H1 (cell line): ENCODE data around the gene IRGQ. TPM values are rescaled to one million over a fixed set of nuclear protein-coding genes. Genes with fewer than 3 reads are reported as not detected.

Experiments
- CTCF ChIA-PET: fragments of 300-600 bp; sonication (Branson Sonifier 250); formaldehyde crosslinking; loops from one replicate; lab custom pipeline; 2021; ENCODE audit not compliant: partially characterized antibody; lab: Charles Lee
- POLR2A ChIA-PET: fragments of 300-600 bp; sonication (Branson Sonifier 250); formaldehyde crosslinking; loops from one replicate; lab custom pipeline; 2021; ENCODE audit warnings: inconsistent platforms; ENCODE audit not compliant: partially characterized antibody; lab: Charles Lee
- DNase-seq, 2 experiments: peaks; one replicate each; pipeline versions ENCODE4 v3.0.0 to v3.0.0-alpha.2; 2010 to 2022; ENCODE audit warnings: low spot score in 2 of 2, low read depth in 1 of 2, mixed read lengths in 1 of 2
- FAIRE-seq: peaks from 2 replicates; lab custom pipeline; 2011; peaks lifted over from hg19 to GRCh38; lab: Jason Lieb, UNC
- H2AFZ ChIP-seq: 2 replicates; pipeline ENCODE4 v1.8.1; 2012; ENCODE audit warnings: low read length, inconsistent platforms
- H2AK5ac ChIP-seq: 2 replicates; pipeline ENCODE4 v1.6.1; 2013; ENCODE audit warnings: low read depth, low read length
- H2BK120ac ChIP-seq: replicated peaks from 2 replicates; pipeline ENCODE3; 2013; ENCODE audit warnings: low read depth, low read length, inconsistent platforms
- H2BK12ac ChIP-seq: 2 replicates; pipeline ENCODE4 v1.6.1; 2013; ENCODE audit warnings: low read depth, low read length
- H2BK15ac ChIP-seq: 2 replicates; pipeline ENCODE4 v1.6.1; 2013; ENCODE audit warnings: low read length
- H2BK20ac ChIP-seq: 2 replicates; pipeline ENCODE4 v1.6.1; 2013; ENCODE audit warnings: low read length
- H2BK5ac ChIP-seq: 2 replicates; pipeline ENCODE4 v1.6.1; 2013; ENCODE audit warnings: low read depth, low read length
- H3K14ac ChIP-seq: 2 replicates; pipeline ENCODE4 v1.6.1; 2013; ENCODE audit warnings: inconsistent platforms; ENCODE audit not compliant: insufficient read length
- H3K18ac ChIP-seq: 2 replicates; pipeline ENCODE4 v1.6.1; 2013; ENCODE audit warnings: low read length; ENCODE audit errors: extremely low read depth
- H3K23ac ChIP-seq: 2 replicates; pipeline ENCODE4 v1.6.1; 2013; ENCODE audit warnings: inconsistent platforms; ENCODE audit not compliant: insufficient read length
- H3K23me2 ChIP-seq: 2 replicates; pipeline ENCODE4 v1.6.1; 2013; ENCODE audit warnings: low read depth, low read length
- H3K27ac ChIP-seq: 2 replicates; pipeline ENCODE4 v1.6.1; 2011; ENCODE audit warnings: low read depth, low read length, inconsistent platforms
- H3K27me3 ChIP-seq, 4 experiments: replicated peaks in 1 of 4; 1 replicate in 1 of 4; 2 replicates in 3 of 4; pipeline versions ENCODE4 v1.6.1 to v1.8.1; 2011 to 2013; ENCODE audit warnings: low read length in 3 of 4, mild to moderate bottlenecking in 3 of 4, inconsistent platforms in 2 of 4, mixed read lengths in 2 of 4, moderate library complexity in 1 of 4; ENCODE audit not compliant: control insufficient read depth in 3 of 4, insufficient read depth in 3 of 4; ENCODE audit errors: extremely low read depth in 1 of 4
- H3K36me3 ChIP-seq, 4 experiments: 2 replicates each; pipeline versions ENCODE4 v1.6.1 to v1.8.1; 2011 to 2013; ENCODE audit warnings: mild to moderate bottlenecking in 4 of 4, low read length in 3 of 4, moderate library complexity in 2 of 4, control low read depth in 1 of 4, inconsistent platforms in 1 of 4; ENCODE audit not compliant: insufficient read depth in 4 of 4, control insufficient read depth in 2 of 4
- H3K4ac ChIP-seq: replicated peaks from 2 replicates; pipeline ENCODE3; 2013; ENCODE audit warnings: low read length, low read depth, mixed read lengths, inconsistent platforms; ENCODE audit not compliant: insufficient read length
- H3K4me1 ChIP-seq, 4 experiments: replicated peaks in 1 of 4; 1 replicate in 1 of 4; 2 replicates in 3 of 4; pipeline versions ENCODE4 v1.6.1 to v1.8.1; 2011 to 2013; ENCODE audit warnings: low read length in 3 of 4, inconsistent platforms in 2 of 4, mixed read lengths in 1 of 4; ENCODE audit not compliant: insufficient read depth in 4 of 4, control insufficient read depth in 3 of 4
- H3K4me2 ChIP-seq, 2 experiments: 2 replicates each; pipeline versions ENCODE4 v1.6.1 to v1.8.1; 2011 to 2013; ENCODE audit warnings: low read depth in 2 of 2, low read length in 2 of 2, control low read depth in 1 of 2, inconsistent platforms in 1 of 2, mild to moderate bottlenecking in 1 of 2; ENCODE audit not compliant: insufficient read depth in 1 of 2
- H3K4me3 ChIP-seq, 4 experiments: fragments of 200-600, 300-600 bp in 1 of 4; sonication (generic), shearing (Covaris generic), sonication (Bioruptor Twin) in 1 of 4; 2 replicates each; pipeline versions ENCODE4 v1.5.1 to v1.8.1; 2011 to 2016; ENCODE audit warnings: low read length in 4 of 4, low read depth in 3 of 4, control low read depth in 2 of 4, inconsistent platforms in 2 of 4, mild to moderate bottlenecking in 2 of 4, mixed read lengths in 1 of 4, moderate library complexity in 1 of 4; ENCODE audit not compliant: insufficient read depth in 2 of 4; ENCODE audit errors: extremely low read depth in 1 of 4
- H3K56ac ChIP-seq: replicated peaks from 2 replicates; pipeline ENCODE3; 2013; ENCODE audit warnings: low read depth, mild to moderate bottlenecking, mixed read lengths, low read length, inconsistent platforms; ENCODE audit not compliant: insufficient read length
- H3K79me1 ChIP-seq: 2 replicates; pipeline ENCODE4 v1.6.1; 2013; ENCODE audit warnings: low read depth, low read length, control low read depth
- H3K79me2 ChIP-seq, 2 experiments: 2 replicates each; pipeline versions ENCODE4 v1.6.1 to v1.8.1; 2012 to 2013; ENCODE audit warnings: low read length in 2 of 2, mild to moderate bottlenecking in 2 of 2, inconsistent platforms in 1 of 2; ENCODE audit not compliant: insufficient read depth in 2 of 2, control insufficient read depth in 1 of 2
- H3K9ac ChIP-seq, 4 experiments: replicated peaks in 1 of 4; 1 replicate in 1 of 4; 2 replicates in 3 of 4; pipeline versions ENCODE4 v1.6.1 to v1.8.1; 2011 to 2013; ENCODE audit warnings: low read depth in 3 of 4, low read length in 3 of 4, control low read depth in 2 of 4, mild to moderate bottlenecking in 2 of 4, moderate library complexity in 2 of 4, inconsistent platforms in 1 of 4; ENCODE audit errors: extremely low read depth in 1 of 4
- H3K9me3 ChIP-seq, 2 experiments: 2 replicates each; pipeline versions ENCODE4 v1.6.1 to v1.8.1; 2012 to 2013; ENCODE audit warnings: mild to moderate bottlenecking in 2 of 2, moderate library complexity in 2 of 2, control low read depth in 1 of 2, inconsistent platforms in 1 of 2, low read depth in 1 of 2, low read length in 1 of 2, mixed read lengths in 1 of 2; ENCODE audit not compliant: insufficient read depth in 2 of 2
- H4K20me1 ChIP-seq, 2 experiments: replicated peaks in 1 of 2; 2 replicates each; pipeline versions ENCODE3 to v1.8.1; 2011 to 2013; ENCODE audit warnings: inconsistent platforms in 2 of 2, low read length in 2 of 2, mild to moderate bottlenecking in 1 of 2; ENCODE audit not compliant: insufficient read depth in 2 of 2, control insufficient read depth in 1 of 2
- H4K5ac ChIP-seq: 2 replicates; pipeline ENCODE4 v1.6.1; 2013; ENCODE audit warnings: low read length, low read depth, mixed read lengths, inconsistent platforms; ENCODE audit not compliant: insufficient read length
- H4K8ac ChIP-seq: 2 replicates; pipeline ENCODE4 v1.8.0; 2013; ENCODE audit warnings: mild to moderate bottlenecking, moderate library complexity, low read length, inconsistent platforms; ENCODE audit not compliant: insufficient read depth; ENCODE audit errors: extremely low read depth
- H4K91ac ChIP-seq: replicated peaks from 2 replicates; pipeline ENCODE3; 2013; ENCODE audit warnings: low read length, mixed read lengths, inconsistent platforms; ENCODE audit not compliant: insufficient read length
- ASH2L ChIP-seq: fragments of 200-600, 300-600 bp; sonication (generic); IDR thresholded peaks from one replicate; pipeline ENCODE4 v1.7.1; 2017; ENCODE audit warnings: low read length
- BCL11A ChIP-seq, 2 experiments: IDR thresholded peaks; one replicate each; pipeline ENCODE4 v1.6.1; 2011; ENCODE audit warnings: low read depth in 2 of 2, low read length in 2 of 2, mild to moderate bottlenecking in 2 of 2
- GABPA ChIP-seq: IDR thresholded peaks from 2 replicates; pipeline ENCODE4 v1.6.1; 2011; ENCODE audit warnings: mild to moderate bottlenecking, low read length, moderate library complexity, borderline replicate concordance; ENCODE audit not compliant: insufficient read depth
- MAFK ChIP-seq: IDR thresholded peaks from 2 replicates; pipeline ENCODE4 v1.6.1; 2012; ENCODE audit warnings: low read depth, mild to moderate bottlenecking, improper control_type of control experiment, low read length
- NRF1 ChIP-seq: IDR thresholded peaks from 2 replicates; pipeline ENCODE4 v1.6.1; 2011; ENCODE audit warnings: mild to moderate bottlenecking, low read depth, low read length, improper control_type of control experiment
- POLR2A ChIP-seq, 2 experiments: IDR thresholded peaks; 1 replicate in 1 of 2; 2 replicates in 1 of 2; pipeline ENCODE4 v1.6.1; 2011; ENCODE audit warnings: low read depth in 2 of 2, low read length in 2 of 2, mild to moderate bottlenecking in 2 of 2; ENCODE audit errors: control extremely low read depth in 1 of 2
- POLR2AphosphoS5 ChIP-seq: IDR thresholded peaks from 2 replicates; pipeline ENCODE4 v1.6.1; 2011; ENCODE audit warnings: low read depth, low read length
- WGBS, 2 experiments: shearing (Covaris generic) in 1 of 2; methylation state at CpG; one replicate each; pipeline versions ENCODE4 v1.1.6 to v1.1.7; 2013 to 2015; ENCODE audit warnings: low lambda C conversion rate in 2 of 2, mixed read lengths in 2 of 2, inconsistent platforms in 1 of 2, low coverage in 1 of 2, missing lambda C conversion rate in 1 of 2; ENCODE audit not compliant: insufficient replicate concordance in 2 of 2, insufficient coverage in 1 of 2, insufficient read length in 1 of 2; ENCODE audit errors: extremely low coverage in 1 of 2, missing lambda C conversion rate in 1 of 2; 5-methylcytosine and 5-hydroxymethylcytosine counted together
- polyA plus RNA-seq, 7 experiments: library from polyadenylated mRNA; depleted of rRNA in 3 of 7; stranded (reverse) in 5 of 7; unstranded in 2 of 7; fragments of >200 nt in 5 of 7; fragments of 200-250 nt in 2 of 7; gene quantifications; 1 replicate in 5 of 7; 2 replicates in 1 of 7; 4 replicates in 1 of 7; pipeline versions ENCODE4 v1.2.1 to v1.2.3, GENCODE V29; 2011 to 2013; ENCODE audit warnings: missing spikeins in 2 of 7, mixed read lengths in 2 of 7
- total RNA-seq: library from RNA; stranded (reverse); fragmentation: NEBNext Ultra II Directional; extraction: Animal tissue kit (Norgen Biotek cat#: 25700); gene quantifications from 2 replicates; pipeline ENCODE4 v1.2.1, GENCODE V29; 2021

The IRGQ gene
- total and polyA plus RNA-seq, 2 of the 8 experiments (the other 6 are each of a cell fraction or from before 2014, with no cell fraction given) = 16.0 to 42.9 TPM

- FAIRE-seq (no peak), DNase-seq (no peak)
- CTCF ChIA-PET = interaction anchor here (0.6 to 1.3 kb wide), 4 partner anchors 22 to 171 kb away, joined by 3 to 4 read pairs (median 4); no protein-coding TSS in a partner anchor
- peak overlapping the region; percentile 43 for H3K56ac ChIP-seq
- H2BK5ac ChIP-seq = peak overlapping the region; percentile 97
- H3K4me2 ChIP-seq = peak overlapping the region; percentile 89 to 96
- no peak overlapping the region for H3K14ac ChIP-seq
- H3K4me1 ChIP-seq = peaks cover 6 to 16% (median 10%) of the 10 kb centered on the region in 4 experiments
- H2AFZ ChIP-seq = no peak overlapping the region
- peak overlapping the region; percentile 11 for H4K5ac ChIP-seq
- peak overlapping the region; percentile 7 for H4K91ac ChIP-seq
- peak overlapping the region; percentile 17 for H4K8ac ChIP-seq
- H3K36me3 ChIP-seq = no peaks in the 10 kb centered on the region
- H2BK120ac ChIP-seq = no peak overlapping the region
- peak overlapping the region in 3 of 4 experiments; percentile 96 to 97 (median 96); a peak in 6 of 7 replicates for H3K9ac ChIP-seq
- peaks cover 0 to 3% of the 10 kb centered on the region in 2 experiments for H4K20me1 ChIP-seq
- POLR2A ChIA-PET = interaction anchor here (1.1 kb wide), 1 partner anchor 23 kb away, joined by 3 read pairs; no protein-coding TSS in a partner anchor
- no peak overlapping the region for H2BK20ac ChIP-seq
- no peak overlapping the region for H2BK15ac ChIP-seq
- 53% methylated on average over 22 of the region's 23 CpGs; no CpG with 5 or more reads in 1 of the 2 experiments for WGBS, 2 experiments
- H3K23me2 ChIP-seq = peaks cover 10% of the 10 kb centered on the region
- H3K79me2 ChIP-seq = peaks cover 0 to 11% of the 10 kb centered on the region in 2 experiments; a peak in 2 of 4 replicates
- peak overlapping the region; percentile 51 for H3K18ac ChIP-seq
- peaks cover 2% of the 10 kb centered on the region for H3K79me1 ChIP-seq
- H3K23ac ChIP-seq = no peak overlapping the region
- peak overlapping the region; percentile 69 to 81 (median 76) for H3K4me3 ChIP-seq
- H3K4ac ChIP-seq = peak overlapping the region; percentile 63
- H2BK12ac ChIP-seq = no peak overlapping the region
- peak; percentile 8 to 43; a peak in 2 of 3 replicates for TF ChIP-seq POLR2A (IDR thresholded peaks at IDR 0.05; ENCODE audit: control extremely low read depth in 1 of 2, low read depth in 2 of 2, low read length in 2 of 2)
- TF ChIP-seq POLR2AphosphoS5 = peak; percentile 8; the same call in 1 of the 2 replicates
- no peak for TF ChIP-seq ASH2L
- TF ChIP-seq NRF1 = no peak; the same call in 1 of the 2 replicates
- no peak for TF ChIP-seq MAFK
- no peak for TF ChIP-seq GABPA
- no peak for TF ChIP-seq BCL11A (IDR thresholded peaks at IDR 0.05; ENCODE audit: low read depth in 2 of 2, low read length in 2 of 2)
- no peaks in the 10 kb centered on the region for H3K27me3 ChIP-seq
- no peak overlapping the region for H2AK5ac ChIP-seq
- H3K27ac ChIP-seq = peak overlapping the region; percentile 99
- H3K9me3 ChIP-seq = no peaks in the 10 kb centered on the region
These were observed 24.4 kb upstream of the IRGQ start for GRCh38 chr19:43620061-43621001.
